ENCODE measurements around the gene FBH1. TPM values are rescaled to one million over a fixed set of nuclear protein-coding genes. Genes with fewer than 3 reads are reported as not detected.

Gene FBH1
- total RNA-seq, 1 donor from 2014 or later = 71.5 TPM

- no peak overlapping the region for H3K9ac ChIP-seq (ENCODE audit: low read length)
Observed at GRCh38 chr10:5911670-5912069, 21.6 kb downstream of the FBH1 start.

GRCh38 chr10:5913736-5914135, 23.7 kb downstream of the FBH1 start:
- no peaks in the 10 kb centered on the region for H3K79me2 ChIP-seq (ENCODE audit: insufficient read depth, low read length)
- peaks cover 12% of the 10 kb centered on the region for H4K20me1 ChIP-seq (ENCODE audit: insufficient read depth, low read length)
- H3K9me3 Mint-ChIP-seq (ENCODE audit: unreplicated experiment) = no peaks in the 10 kb centered on the region
- no peaks in the 10 kb centered on the region for H3K9me3 ChIP-seq (ENCODE audit: insufficient read depth, low read depth, low read length)
- H3K9ac ChIP-seq (ENCODE audit: low read length) = no peak overlapping the region
- H3K27ac ChIP-seq (ENCODE audit: low read depth, low read length) = no peak overlapping the region
- H3K27ac Mint-ChIP-seq (ENCODE audit: unreplicated experiment) = no peak overlapping the region
- TF ChIP-seq CTCF (IDR thresholded peaks at IDR 0.05; ENCODE audit: insufficient read depth, low read depth, low read length) (no peak), EZH2 (IDR thresholded peaks at IDR 0.05; ENCODE audit: insufficient read depth, low read length) (no peak)
- no peak overlapping the region for H3K4me3 Mint-ChIP-seq (ENCODE audit: unreplicated experiment)
- FAIRE-seq (no peak), DNase-seq (ENCODE audit: low read depth) (no peak)
- peaks cover 29% of the 10 kb centered on the region for H3K36me3 Mint-ChIP-seq (ENCODE audit: low read depth, unreplicated experiment)
- no peaks in the 10 kb centered on the region for H3K27me3 Mint-ChIP-seq (ENCODE audit: low read depth, unreplicated experiment)
- no peaks in the 10 kb centered on the region for H3K4me1 ChIP-seq (ENCODE audit: insufficient read depth, low read length)
- peaks cover 65% of the 10 kb centered on the region for H3K36me3 ChIP-seq (ENCODE audit: insufficient read depth, low read length)
- H2AFZ ChIP-seq (ENCODE audit: low read depth, low read length) = no peak overlapping the region
- H3K27me3 ChIP-seq (ENCODE audit: insufficient read depth, low read length) = no peaks in the 10 kb centered on the region
- H3K4me3 ChIP-seq (ENCODE audit: insufficient read depth, low read depth, low read length) = no peak overlapping the region
- H3K4me1 Mint-ChIP-seq (ENCODE audit: low read depth, unreplicated experiment) = peaks cover 2% of the 10 kb centered on the region
- H3K4me2 ChIP-seq (ENCODE audit: low read length) = no peak overlapping the region

More at GRCh38 chr10:5911670-5912069, 21.6 kb downstream of the FBH1 start:
- Mint-ChIP-seq H3K4me3 (ENCODE audit: unreplicated experiment) (no peak overlapping the region), H3K27ac (ENCODE audit: unreplicated experiment) (no peak overlapping the region), H3K27me3 (ENCODE audit: low read depth, unreplicated experiment) (no peaks in the 10 kb centered on the region), H3K4me1 (ENCODE audit: low read depth, unreplicated experiment) (peaks cover 2% of the 10 kb centered on the region), H3K36me3 (ENCODE audit: low read depth, unreplicated experiment) (peaks cover 22% of the 10 kb centered on the region), H3K9me3 (ENCODE audit: unreplicated experiment) (no peaks in the 10 kb centered on the region)
- H3K27me3 ChIP-seq (ENCODE audit: insufficient read depth, low read length) = no peaks in the 10 kb centered on the region
- TF ChIP-seq CTCF (IDR thresholded peaks at IDR 0.05; ENCODE audit: insufficient read depth, low read depth, low read length) (no peak), EZH2 (IDR thresholded peaks at IDR 0.05; ENCODE audit: insufficient read depth, low read length) (no peak)
- no peaks in the 10 kb centered on the region for H3K9me3 ChIP-seq (ENCODE audit: insufficient read depth, low read depth, low read length)
- no peak overlapping the region for H3K4me2 ChIP-seq (ENCODE audit: low read length)
- H3K4me3 ChIP-seq (ENCODE audit: insufficient read depth, low read depth, low read length) = no peak overlapping the region
- H3K4me1 ChIP-seq (ENCODE audit: insufficient read depth, low read length) = no peaks in the 10 kb centered on the region
- no peak overlapping the region for H3K27ac ChIP-seq (ENCODE audit: low read depth, low read length)
- no peak overlapping the region for H2AFZ ChIP-seq (ENCODE audit: low read depth, low read length)
- no peak for DNase-seq (ENCODE audit: low read depth)
- H4K20me1 ChIP-seq (ENCODE audit: insufficient read depth, low read length) = peaks cover 22% of the 10 kb centered on the region
- H3K36me3 ChIP-seq (ENCODE audit: insufficient read depth, low read length) = peaks cover 53% of the 10 kb centered on the region
- FAIRE-seq = no peak
- H3K79me2 ChIP-seq (ENCODE audit: insufficient read depth, low read length) = peaks cover 5% of the 10 kb centered on the region

GRCh38 chr10:5915451-5915850, 25.4 kb downstream of the FBH1 start:
- Histone ChIP-seq H3K36me3 (ENCODE audit: insufficient read depth, low read length) (peaks cover 63% of the 10 kb centered on the region), H3K4me3 (ENCODE audit: insufficient read depth, low read depth, low read length) (no peak overlapping the region), H3K4me2 (ENCODE audit: low read length) (no peak overlapping the region), H3K27ac (ENCODE audit: low read depth, low read length) (no peak overlapping the region), H2AFZ (ENCODE audit: low read depth, low read length) (no peak overlapping the region), H3K9ac (ENCODE audit: low read length) (no peak overlapping the region), H3K27me3 (ENCODE audit: insufficient read depth, low read length) (no peaks in the 10 kb centered on the region), H3K79me2 (ENCODE audit: insufficient read depth, low read length) (no peaks in the 10 kb centered on the region), H4K20me1 (ENCODE audit: insufficient read depth, low read length) (peaks cover 9% of the 10 kb centered on the region), H3K4me1 (ENCODE audit: insufficient read depth, low read length) (no peaks in the 10 kb centered on the region), H3K9me3 (ENCODE audit: insufficient read depth, low read depth, low read length) (no peaks in the 10 kb centered on the region)
- peaks cover 2% of the 10 kb centered on the region for H3K4me1 Mint-ChIP-seq (ENCODE audit: low read depth, unreplicated experiment)
- no peak for TF ChIP-seq EZH2 (IDR thresholded peaks at IDR 0.05; ENCODE audit: insufficient read depth, low read length)
- TF ChIP-seq CTCF (IDR thresholded peaks at IDR 0.05; ENCODE audit: insufficient read depth, low read depth, low read length) = no peak
- no peak overlapping the region for H3K27ac Mint-ChIP-seq (ENCODE audit: unreplicated experiment)
- peaks cover 28% of the 10 kb centered on the region for H3K36me3 Mint-ChIP-seq (ENCODE audit: low read depth, unreplicated experiment)
- no peak for DNase-seq (ENCODE audit: low read depth)
- no peak overlapping the region for H3K4me3 Mint-ChIP-seq (ENCODE audit: unreplicated experiment)
- FAIRE-seq = no peak
- H3K9me3 Mint-ChIP-seq (ENCODE audit: unreplicated experiment) = no peaks in the 10 kb centered on the region
- no peaks in the 10 kb centered on the region for H3K27me3 Mint-ChIP-seq (ENCODE audit: low read depth, unreplicated experiment)
